ENCODE measurements around the gene RALY.
"Not testable (repeated sequence)": the region's sequence is repeated elsewhere in the genome, so short reads cannot be mapped to it uniquely, and the experiment has no call there.

RALY gene

GRCh38 chr20:34015401-34016335 lies 22.0 kb downstream of the RALY start:
- Histone ChIP-seq H3K4me3 (ENCODE audit: low read depth, low read length) (no peak overlapping the region), H3K79me2 (ENCODE audit: control insufficient read depth, insufficient read depth, low read length, unreplicated experiment) (peaks cover 78% of the 10 kb centered on the region), H3K4me1 (ENCODE audit: control insufficient read depth, insufficient read depth, low read length, unreplicated experiment) (peaks cover 6% of the 10 kb centered on the region), H3K36me3 (ENCODE audit: insufficient read depth, low read length) (no peaks in the 10 kb centered on the region), H2AFZ (ENCODE audit: low read length, unreplicated experiment) (no peak overlapping the region), H3K27me3 (ENCODE audit: insufficient read depth, low read length) (no peaks in the 10 kb centered on the region), H3K27ac (ENCODE audit: low read depth, low read length) (no peak overlapping the region)

DNA sequence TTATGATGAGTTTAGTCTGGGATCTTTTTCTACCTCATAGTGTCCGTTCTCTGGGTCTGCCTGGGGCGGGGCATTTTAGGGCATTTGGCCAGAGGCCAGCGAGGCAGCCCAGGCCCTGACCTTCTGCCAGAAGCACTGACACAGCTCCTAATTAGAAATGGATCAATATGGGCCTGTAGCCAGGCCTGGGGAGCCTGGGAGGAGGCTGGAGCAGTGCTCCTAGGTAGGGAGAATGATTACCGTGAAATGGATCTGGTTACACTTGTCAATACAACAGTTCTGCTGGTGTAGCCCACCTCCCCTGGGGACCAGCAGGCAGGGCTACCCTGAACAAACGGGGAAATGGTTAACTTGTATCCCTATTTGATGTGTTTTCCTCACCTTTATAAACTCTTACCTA lies 23.0 kb downstream of the RALY start:
- Histone ChIP-seq H3K4me3 (ENCODE audit: low read depth, low read length) (no peak overlapping the region), H3K79me2 (ENCODE audit: control insufficient read depth, insufficient read depth, low read length, unreplicated experiment) (peaks cover 70% of the 10 kb centered on the region), H3K27ac (ENCODE audit: low read depth, low read length) (no peak overlapping the region), H3K4me1 (ENCODE audit: control insufficient read depth, insufficient read depth, low read length, unreplicated experiment) (peaks cover 6% of the 10 kb centered on the region), H3K36me3 (ENCODE audit: insufficient read depth, low read length) (no peaks in the 10 kb centered on the region), H2AFZ (ENCODE audit: low read length, unreplicated experiment) (no peak overlapping the region), H3K27me3 (ENCODE audit: insufficient read depth, low read length) (no peaks in the 10 kb centered on the region)

GRCh38 chr20:34017610-34018009 lies 23.9 kb downstream of the RALY start:
- peaks cover 6% of the 10 kb centered on the region for H3K4me1 ChIP-seq (ENCODE audit: control insufficient read depth, insufficient read depth, low read length, unreplicated experiment)
- no peak overlapping the region for H2AFZ ChIP-seq (ENCODE audit: low read length, unreplicated experiment)
- no peak overlapping the region for H3K27ac ChIP-seq (ENCODE audit: low read depth, low read length)
- no peaks in the 10 kb centered on the region for H3K27me3 ChIP-seq (ENCODE audit: insufficient read depth, low read length)
- no peak overlapping the region for H3K4me3 ChIP-seq (ENCODE audit: low read depth, low read length)
- peaks cover 67% of the 10 kb centered on the region for H3K79me2 ChIP-seq (ENCODE audit: control insufficient read depth, insufficient read depth, low read length, unreplicated experiment)
- no peaks in the 10 kb centered on the region for H3K36me3 ChIP-seq (ENCODE audit: insufficient read depth, low read length)

DNA sequence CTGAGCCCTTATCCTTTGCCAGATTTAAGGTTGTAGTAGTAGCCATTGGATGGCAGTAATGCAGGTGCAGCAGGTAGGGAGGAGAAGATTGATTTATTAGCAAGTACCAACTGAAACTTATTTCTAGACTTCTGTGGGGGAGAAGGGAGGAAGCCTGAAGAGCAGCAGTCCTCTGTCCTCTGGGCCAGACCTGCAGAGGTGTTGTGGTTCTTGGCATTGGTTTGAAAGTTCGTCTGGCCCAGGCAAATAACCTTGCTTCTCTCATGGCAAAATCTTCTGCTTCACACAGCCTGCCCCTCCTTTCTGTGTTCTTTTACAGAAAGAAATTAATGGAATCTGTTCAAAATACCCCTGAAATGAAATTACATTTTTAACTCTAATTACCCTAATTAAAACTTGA lies 24.5 kb downstream of the RALY start:
- H3K27ac ChIP-seq (ENCODE audit: low read depth, low read length) = no peak overlapping the region
- H3K79me2 ChIP-seq (ENCODE audit: control insufficient read depth, insufficient read depth, low read length, unreplicated experiment) = peaks cover 68% of the 10 kb centered on the region
- no peaks in the 10 kb centered on the region for H3K36me3 ChIP-seq (ENCODE audit: insufficient read depth, low read length)
- no peak overlapping the region for H2AFZ ChIP-seq (ENCODE audit: low read length, unreplicated experiment)
- H3K27me3 ChIP-seq (ENCODE audit: insufficient read depth, low read length) = no peaks in the 10 kb centered on the region
- no peak overlapping the region for H3K4me3 ChIP-seq (ENCODE audit: low read depth, low read length)
- H3K4me1 ChIP-seq (ENCODE audit: control insufficient read depth, insufficient read depth, low read length, unreplicated experiment) = peaks cover 6% of the 10 kb centered on the region

GRCh38 chr20:34022151-34022838 lies 28.6 kb downstream of the RALY start:
- Histone ChIP-seq H3K79me2 (ENCODE audit: control insufficient read depth, insufficient read depth, low read length, unreplicated experiment) (peaks cover 63% of the 10 kb centered on the region), H3K4me1 (ENCODE audit: control insufficient read depth, insufficient read depth, low read length, unreplicated experiment) (peaks cover 3% of the 10 kb centered on the region), H3K27ac (ENCODE audit: low read depth, low read length) (no peak overlapping the region), H2AFZ (ENCODE audit: low read length, unreplicated experiment) (no peak overlapping the region), H3K27me3 (ENCODE audit: insufficient read depth, low read length) (no peaks in the 10 kb centered on the region), H3K36me3 (ENCODE audit: insufficient read depth, low read length) (no peaks in the 10 kb centered on the region), H3K4me3 (ENCODE audit: low read depth, low read length) (no peak overlapping the region)

DNA sequence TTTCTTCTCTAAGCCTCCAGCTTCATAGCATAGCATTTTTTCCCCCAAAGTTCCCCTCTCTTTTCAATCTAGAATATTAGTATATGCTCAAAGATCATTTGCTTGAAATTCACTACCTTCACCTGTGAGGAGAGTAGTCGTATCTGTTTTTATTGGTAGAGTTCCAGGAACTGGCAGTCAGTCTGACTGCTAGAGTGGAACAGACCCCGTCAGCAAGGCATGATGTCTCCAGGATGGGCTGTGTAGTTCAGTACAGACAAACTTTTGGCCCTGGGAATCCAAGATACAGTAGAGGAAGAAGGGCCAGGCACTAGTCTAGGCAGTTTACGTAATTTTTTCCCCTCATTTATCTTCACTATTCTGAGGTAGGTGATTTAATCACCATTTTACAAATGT lies 29.1 kb downstream of the RALY start:
- H3K4me3 ChIP-seq (ENCODE audit: low read depth, low read length) = no peak overlapping the region
- H2AFZ ChIP-seq (ENCODE audit: low read length, unreplicated experiment) = no peak overlapping the region
- no peaks in the 10 kb centered on the region for H3K27me3 ChIP-seq (ENCODE audit: insufficient read depth, low read length)
- no peaks in the 10 kb centered on the region for H3K36me3 ChIP-seq (ENCODE audit: insufficient read depth, low read length)
- peaks cover 63% of the 10 kb centered on the region for H3K79me2 ChIP-seq (ENCODE audit: control insufficient read depth, insufficient read depth, low read length, unreplicated experiment)
- no peaks in the 10 kb centered on the region for H3K4me1 ChIP-seq (ENCODE audit: control insufficient read depth, insufficient read depth, low read length, unreplicated experiment)
- no peak overlapping the region for H3K27ac ChIP-seq (ENCODE audit: low read depth, low read length)

DNA sequence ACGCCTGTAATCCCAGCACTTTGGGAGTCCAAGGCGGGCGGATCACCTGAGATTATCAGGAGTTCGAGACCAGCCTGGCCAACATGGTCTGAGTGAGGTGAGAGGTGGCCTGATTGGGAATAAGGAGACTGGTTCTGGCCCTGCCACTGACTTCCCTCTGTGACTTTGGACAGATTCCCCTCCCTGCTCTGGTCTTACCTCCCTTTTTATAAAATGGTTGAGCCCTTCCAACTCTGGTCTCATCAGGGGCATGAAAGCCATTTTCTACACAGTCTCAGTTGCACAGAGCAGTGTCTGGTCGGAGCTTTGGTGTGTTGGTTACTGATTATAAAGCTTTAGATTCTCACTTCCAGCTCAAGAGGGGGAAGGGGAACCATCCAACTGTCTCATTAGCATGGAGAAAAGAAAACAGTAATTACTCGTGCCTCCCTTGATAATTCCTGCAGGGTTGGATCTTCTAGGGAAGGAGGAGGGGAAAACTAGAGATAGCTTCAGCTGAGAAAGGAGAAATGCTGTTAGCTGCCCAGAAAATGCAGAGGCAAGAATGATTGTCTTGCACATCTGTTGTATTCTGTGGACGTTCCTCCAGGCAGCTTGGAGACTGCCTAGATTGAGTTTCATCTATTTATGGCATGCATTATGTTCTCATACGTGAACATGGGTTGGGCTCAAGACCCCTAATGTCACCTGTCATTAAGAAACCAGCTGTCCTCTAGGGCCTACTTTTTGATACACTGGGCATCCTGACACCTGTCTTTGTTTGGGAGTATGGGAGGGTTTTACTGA lies 30.4 kb downstream of the RALY start:
- Histone ChIP-seq H3K4me3 (ENCODE audit: low read depth, low read length) (no peak overlapping the region), H3K36me3 (ENCODE audit: insufficient read depth, low read length) (no peaks in the 10 kb centered on the region), H3K4me1 (ENCODE audit: control insufficient read depth, insufficient read depth, low read length, unreplicated experiment) (no peaks in the 10 kb centered on the region), H2AFZ (ENCODE audit: low read length, unreplicated experiment) (no peak overlapping the region), H3K27me3 (ENCODE audit: insufficient read depth, low read length) (no peaks in the 10 kb centered on the region), H3K27ac (ENCODE audit: low read depth, low read length) (no peak overlapping the region), H3K79me2 (ENCODE audit: control insufficient read depth, insufficient read depth, low read length, unreplicated experiment) (peaks cover 58% of the 10 kb centered on the region)

DNA sequence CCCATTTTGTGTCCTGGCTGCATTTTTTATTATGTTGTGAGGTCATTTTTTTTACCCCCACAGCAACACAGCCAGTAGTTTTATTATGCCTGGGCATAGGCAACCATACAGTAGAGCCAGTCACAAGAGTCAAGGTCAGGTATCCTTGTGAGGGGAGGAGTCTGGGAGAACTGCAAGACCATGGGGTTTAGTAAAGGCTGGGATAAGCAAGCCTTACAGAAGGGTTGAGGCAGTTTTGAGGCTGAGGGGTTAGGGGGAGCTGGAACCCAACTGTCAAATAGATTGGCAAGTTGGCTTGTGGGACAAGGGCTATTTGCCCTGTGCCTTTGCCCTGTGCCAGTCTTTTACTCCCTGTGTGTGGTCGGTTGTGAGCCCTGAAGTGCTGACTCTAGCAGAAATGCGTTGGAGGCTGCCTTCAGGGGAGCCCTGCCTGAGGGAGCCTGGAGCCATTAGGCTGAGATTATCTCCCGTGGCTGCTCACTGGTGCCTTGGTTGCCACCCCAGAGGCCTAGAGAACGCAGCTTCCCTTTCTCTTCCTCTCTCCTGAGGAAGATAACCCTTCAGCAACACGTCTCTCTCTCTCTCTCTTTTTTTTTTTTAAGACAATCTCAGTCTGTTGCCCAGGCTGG lies 31.1 kb downstream of the RALY start:
- Histone ChIP-seq H2AFZ (ENCODE audit: low read length, unreplicated experiment) (no peak overlapping the region), H3K79me2 (ENCODE audit: control insufficient read depth, insufficient read depth, low read length, unreplicated experiment) (peaks cover 62% of the 10 kb centered on the region), H3K27ac (ENCODE audit: low read depth, low read length) (no peak overlapping the region), H3K4me1 (ENCODE audit: control insufficient read depth, insufficient read depth, low read length, unreplicated experiment) (no peaks in the 10 kb centered on the region), H3K4me3 (ENCODE audit: low read depth, low read length) (no peak overlapping the region), H3K36me3 (ENCODE audit: insufficient read depth, low read length) (no peaks in the 10 kb centered on the region), H3K27me3 (ENCODE audit: insufficient read depth, low read length) (no peaks in the 10 kb centered on the region)

DNA sequence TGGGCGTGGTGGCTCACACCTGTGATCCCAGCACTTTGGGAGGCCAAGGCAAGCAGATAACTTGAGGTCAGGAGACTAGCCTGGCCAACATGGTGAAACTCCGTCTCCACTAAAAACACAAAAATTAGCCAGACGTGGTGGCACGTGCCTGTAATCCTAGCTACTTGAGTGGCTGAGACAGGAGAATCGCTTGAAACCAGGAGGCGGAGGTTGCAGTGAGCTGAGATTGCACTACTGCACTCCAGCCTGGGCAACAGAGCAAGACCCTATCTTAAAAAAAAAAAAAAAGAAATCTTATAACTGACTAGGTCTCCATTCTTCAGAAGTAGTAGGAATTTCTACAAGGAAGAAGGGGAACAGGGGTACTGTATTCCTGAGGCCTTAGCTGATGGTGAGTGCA lies 34.3 kb downstream of the RALY start:
- H3K4me3 ChIP-seq (ENCODE audit: low read depth, low read length); H3K27ac ChIP-seq (ENCODE audit: low read depth, low read length); H3K4me1 ChIP-seq (ENCODE audit: control insufficient read depth, insufficient read depth, low read length, unreplicated experiment); H2AFZ ChIP-seq (ENCODE audit: low read length, unreplicated experiment); H3K36me3 ChIP-seq (ENCODE audit: insufficient read depth, low read length); H3K27me3 ChIP-seq (ENCODE audit: insufficient read depth, low read length): not testable (repeated sequence)
- peaks cover 52% of the 10 kb centered on the region for H3K79me2 ChIP-seq (ENCODE audit: control insufficient read depth, insufficient read depth, low read length, unreplicated experiment)

- Histone ChIP-seq H3K36me3 (ENCODE audit: insufficient read depth, low read length) (no peaks in the 10 kb centered on the region), H2AFZ (ENCODE audit: low read length, unreplicated experiment) (no peak overlapping the region), H3K27ac (ENCODE audit: low read depth, low read length) (no peak overlapping the region), H3K27me3 (ENCODE audit: insufficient read depth, low read length) (no peaks in the 10 kb centered on the region), H3K4me3 (ENCODE audit: low read depth, low read length) (no peak overlapping the region), H3K79me2 (ENCODE audit: control insufficient read depth, insufficient read depth, low read length, unreplicated experiment) (peaks cover 38% of the 10 kb centered on the region), H3K4me1 (ENCODE audit: control insufficient read depth, insufficient read depth, low read length, unreplicated experiment) (no peaks in the 10 kb centered on the region)
Observed at GRCh38 chr20:34029415-34029814, 35.7 kb downstream of the RALY start.

Measured in ACC112 (cell line).